Left hindlimb (tissue), 1 donor: Measurements from ENCODE around the gene GTF3C2.
"Not testable (repeated sequence)": the region's sequence is repeated elsewhere in the genome, so short reads cannot be mapped to it uniquely, and the experiment has no call there.

Experiments
- DNase-seq: peaks from one replicate; pipeline ENCODE4 v3.0.0-alpha.2; 2018

GTF3C2 gene

DNA sequence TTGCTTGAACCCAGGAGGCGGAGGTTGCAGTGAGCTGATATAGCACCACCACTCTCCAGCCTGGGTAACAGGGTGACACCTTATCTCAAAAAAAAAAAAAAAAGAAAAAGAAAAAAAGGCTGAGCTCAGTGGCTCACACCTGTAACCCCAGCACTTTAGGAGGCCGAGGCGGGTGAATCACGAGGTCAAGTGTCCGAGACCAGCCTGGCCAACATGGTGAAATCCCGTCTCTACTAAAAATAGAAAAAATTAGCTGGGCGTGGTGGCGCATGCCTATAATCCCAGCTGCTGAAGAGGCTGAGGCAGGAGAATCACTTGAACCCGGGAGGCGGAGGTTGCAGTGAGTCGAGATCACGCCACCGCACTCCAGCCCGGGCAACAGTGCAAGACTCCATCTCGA lies 36.7 kb downstream of the GTF3C2 start:
- DNase-seq, result not testable (repeated sequence)

DNA sequence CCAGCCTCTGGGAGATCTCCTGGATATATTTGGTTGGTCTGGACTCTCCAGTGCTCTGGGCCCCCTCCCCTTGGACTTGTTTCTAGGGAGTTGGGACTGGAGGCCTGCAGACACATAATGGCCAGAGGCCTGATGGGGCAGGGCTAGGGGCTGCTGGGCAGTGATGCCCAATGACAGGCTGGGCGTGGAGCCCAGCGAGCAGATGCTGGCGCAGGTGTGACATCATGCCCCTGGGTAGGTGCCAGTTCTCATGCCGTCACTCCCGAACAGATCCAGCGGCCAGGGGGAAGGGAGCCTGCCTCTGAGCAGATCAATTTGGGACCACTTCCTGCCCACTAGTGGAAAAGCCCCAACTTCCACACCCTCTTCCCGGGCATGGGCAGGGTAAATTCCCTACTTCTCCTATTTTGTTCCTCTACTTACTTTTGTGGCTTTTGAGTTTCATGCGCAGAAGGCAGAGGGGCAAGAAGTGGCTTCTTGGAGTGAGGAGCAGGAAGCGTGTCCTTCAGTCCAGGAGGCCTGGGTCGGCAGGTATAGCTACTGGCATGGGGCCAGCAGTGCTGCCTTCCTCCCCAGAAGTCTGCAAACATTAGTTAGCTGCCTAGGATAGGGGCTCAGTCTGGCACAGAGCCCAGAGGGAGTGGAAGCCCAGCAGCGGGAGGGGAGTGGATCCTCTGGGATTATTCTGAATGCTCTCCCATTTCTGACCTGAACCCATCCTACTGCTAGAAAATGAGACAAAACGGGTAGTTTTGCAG lies 39.7 kb downstream of the GTF3C2 start:
- DNase-seq, result no peak

DNA sequence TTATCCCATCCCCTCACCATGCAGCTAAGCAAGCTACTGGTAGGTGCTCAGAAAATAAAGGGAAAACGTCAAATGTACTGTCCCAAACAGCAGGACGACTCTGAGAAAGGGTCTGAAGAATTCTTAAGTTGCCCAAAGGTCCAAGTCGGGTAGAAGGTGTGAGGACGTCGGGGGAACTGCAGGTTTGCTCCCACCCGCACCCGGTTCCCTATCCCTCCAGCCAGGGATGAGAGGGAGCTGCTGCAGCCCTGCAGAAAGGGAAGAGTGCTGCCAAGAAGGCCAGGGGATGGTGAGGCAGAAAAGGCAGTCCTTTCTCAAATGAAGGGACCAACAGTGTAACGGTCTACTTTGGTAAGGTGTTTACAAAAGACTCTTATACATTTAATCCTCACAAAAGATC lies 41.4 kb downstream of the GTF3C2 start:
- no peak for DNase-seq

DNA sequence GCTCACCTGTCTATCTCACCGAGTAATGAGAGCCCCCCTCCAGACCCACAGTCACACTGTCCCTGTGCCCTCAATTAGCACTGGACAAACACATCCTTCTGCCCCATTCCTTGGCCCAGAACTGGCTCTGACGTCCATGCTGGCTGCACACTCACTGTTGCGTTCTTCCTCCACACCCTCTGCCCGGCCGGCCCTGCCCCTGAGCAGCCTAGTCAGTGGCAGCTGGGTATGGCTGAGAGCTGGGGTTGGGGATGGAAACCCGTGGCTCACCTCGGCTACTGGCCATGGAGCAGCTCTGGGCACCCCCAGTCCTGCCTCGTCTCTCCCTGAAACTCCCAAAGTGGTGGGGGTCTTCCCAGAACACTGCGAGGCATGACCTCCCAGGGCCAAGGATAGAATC lies 41.9 kb downstream of the GTF3C2 start:
- no peak for DNase-seq

DNA sequence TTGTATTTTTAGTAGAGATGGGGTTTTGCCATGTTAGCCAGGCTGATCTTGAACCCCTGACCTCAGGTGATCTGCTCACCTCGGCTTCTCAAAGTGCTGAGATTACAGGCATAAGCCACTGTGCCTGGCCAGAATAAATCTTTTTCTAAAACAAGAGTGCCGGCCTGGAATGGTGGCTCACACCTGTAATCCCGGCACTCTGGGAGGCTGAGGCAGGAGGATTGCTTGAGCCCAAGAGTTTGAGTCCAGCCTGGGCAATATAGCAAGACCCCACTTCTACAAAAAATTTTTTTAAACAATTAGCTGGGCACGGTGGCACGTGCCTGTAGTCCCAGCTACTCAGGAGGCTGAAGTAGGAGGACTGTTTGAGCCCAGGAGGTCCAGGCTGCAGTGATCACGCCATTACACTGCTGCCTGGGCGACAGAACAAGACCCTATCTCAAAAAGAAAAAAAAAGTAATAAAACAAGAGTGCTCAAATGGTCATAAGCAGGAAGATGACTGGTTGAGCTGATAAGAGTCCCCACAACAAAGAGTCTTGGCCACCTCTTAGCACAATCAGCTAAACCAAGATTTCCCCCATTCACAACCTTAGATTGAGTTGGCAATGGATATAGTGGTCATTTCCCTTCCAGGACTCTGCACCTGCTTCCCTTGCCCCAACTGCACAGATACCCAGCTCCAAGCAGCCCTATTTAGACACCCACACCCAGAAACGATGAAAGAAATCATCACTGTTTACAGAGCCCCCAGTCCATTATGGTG lies 42.5 kb downstream of the GTF3C2 start:
- DNase-seq, result no peak

DNA sequence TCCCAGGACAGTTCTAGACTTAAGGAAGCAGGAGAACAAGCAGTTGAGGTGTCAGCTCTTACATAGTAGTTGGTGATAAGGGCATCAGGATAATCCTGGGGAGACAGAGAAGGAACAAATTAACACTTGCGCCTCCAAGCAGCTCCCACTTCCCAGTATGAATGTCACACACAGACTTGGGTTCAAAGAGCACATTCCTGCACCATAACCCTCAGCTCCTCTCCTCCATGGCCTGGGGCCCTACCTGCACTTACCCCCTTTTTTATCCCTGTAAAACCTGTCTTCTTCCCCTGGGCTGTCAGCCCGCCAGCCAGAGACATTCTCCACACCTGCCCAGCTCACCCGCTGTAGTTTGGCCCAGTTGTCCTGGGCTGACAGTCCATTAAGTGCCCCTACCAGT lies 44.4 kb downstream of the GTF3C2 start:
- no peak for DNase-seq

DNA sequence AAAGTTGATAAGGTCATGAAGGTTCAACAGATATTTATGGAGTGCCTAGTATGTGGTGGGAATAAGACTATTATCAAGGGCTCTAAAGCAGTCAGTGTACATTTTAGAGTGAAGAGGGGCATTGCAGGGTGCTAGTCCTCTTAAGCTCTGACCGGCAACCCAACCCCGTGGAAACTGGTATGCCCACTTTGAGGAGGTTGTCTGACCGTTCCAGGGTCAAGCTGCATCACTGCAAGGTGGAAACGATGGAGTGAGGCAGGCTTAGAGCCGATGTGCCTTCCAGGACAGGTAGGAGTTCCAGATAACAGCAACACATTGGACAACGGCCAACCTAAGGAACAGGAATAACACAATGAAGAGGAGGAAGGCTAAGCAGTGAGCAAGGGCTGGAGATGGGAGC lies 46.9 kb downstream of the GTF3C2 start:
- DNase-seq, result no peak

DNA sequence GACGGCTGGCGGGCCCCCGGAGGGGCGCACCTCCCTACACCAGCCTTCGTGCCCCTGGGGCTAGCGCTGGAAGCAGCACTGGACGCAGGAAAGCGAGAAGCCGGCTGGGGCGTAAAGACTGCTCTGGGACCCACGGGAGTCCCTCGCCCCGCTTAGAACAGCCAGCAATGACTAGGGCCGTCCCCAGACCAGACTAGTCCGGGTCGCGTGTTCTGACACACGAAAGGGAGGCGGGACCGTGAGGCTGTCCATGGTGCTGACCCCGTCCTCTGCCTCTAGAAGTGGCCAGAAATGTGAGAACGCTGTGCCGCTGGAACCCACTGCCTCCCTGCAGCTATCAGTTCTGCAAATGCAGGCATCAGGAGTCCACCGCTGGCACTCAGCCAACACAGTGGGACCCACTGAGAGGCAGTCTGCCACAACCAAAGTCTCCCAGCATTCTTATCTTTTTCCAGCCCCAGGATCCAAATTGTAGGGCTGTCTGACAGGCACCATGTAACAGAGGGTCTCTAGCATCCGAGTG lies 48.1 kb downstream of the GTF3C2 start, which contains the start of gene UCN:
Gene UCN (minus strand): TSS at position 87 of the 523 bp plus-strand sequence. CDS start 550 bp downstream, outside the sequence.
- peak; percentile 61 for DNase-seq

DNA sequence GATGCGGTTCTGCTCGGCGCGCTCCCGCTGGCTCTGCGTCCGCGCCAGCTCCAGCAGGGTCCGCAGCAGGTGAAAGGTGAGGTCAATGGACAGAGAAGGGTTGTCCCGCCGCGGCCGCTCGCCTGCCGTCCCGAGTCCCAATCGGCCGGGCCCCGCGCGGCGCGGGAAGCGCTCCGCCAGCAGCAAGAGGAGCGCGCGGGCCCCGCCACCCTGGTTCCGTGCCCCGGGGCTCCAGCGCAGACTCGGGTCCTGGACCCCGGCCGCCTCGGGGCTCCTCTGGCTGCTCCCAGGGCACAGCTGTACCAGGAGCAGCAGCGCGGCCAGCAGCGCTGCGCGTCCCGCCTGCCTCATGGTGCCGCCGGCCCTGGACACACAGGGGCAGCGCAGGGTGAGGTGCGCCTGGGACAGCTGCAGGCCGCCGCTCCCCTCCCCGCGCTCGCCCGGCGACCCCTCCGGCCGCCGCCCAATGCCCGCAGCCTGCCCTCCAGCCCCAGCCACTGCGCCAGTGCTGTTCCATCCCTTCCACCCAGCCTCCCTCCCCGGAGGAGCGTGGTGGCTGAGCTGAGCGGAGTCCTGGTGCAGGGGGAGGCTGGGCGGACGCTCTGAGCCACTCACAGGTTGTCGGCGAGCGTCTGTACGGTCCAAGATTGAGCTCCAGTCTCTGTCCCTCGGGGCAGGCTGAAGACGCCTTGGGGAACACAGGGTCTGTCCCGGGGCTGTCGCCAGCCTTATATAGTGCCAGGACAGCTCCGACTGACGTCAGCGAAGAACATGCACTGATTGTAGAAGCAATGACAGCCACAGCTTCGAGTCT lies 48.8 kb downstream of the GTF3C2 start:
- no peak for DNase-seq

DNA sequence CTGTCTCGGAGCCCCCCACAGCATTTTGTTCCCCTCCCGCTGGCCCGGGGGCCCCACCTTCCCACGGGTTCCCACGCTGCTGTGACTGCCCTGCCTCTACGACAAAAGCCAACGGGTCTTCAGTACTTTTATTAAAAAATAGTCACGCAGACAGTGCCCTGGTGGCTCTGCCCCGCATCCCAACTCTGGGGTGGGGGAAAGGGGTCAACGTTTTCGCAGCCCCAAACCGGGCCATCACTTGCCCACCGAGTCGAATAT lies 49.3 kb downstream of the GTF3C2 start:
- no peak for DNase-seq

DNA sequence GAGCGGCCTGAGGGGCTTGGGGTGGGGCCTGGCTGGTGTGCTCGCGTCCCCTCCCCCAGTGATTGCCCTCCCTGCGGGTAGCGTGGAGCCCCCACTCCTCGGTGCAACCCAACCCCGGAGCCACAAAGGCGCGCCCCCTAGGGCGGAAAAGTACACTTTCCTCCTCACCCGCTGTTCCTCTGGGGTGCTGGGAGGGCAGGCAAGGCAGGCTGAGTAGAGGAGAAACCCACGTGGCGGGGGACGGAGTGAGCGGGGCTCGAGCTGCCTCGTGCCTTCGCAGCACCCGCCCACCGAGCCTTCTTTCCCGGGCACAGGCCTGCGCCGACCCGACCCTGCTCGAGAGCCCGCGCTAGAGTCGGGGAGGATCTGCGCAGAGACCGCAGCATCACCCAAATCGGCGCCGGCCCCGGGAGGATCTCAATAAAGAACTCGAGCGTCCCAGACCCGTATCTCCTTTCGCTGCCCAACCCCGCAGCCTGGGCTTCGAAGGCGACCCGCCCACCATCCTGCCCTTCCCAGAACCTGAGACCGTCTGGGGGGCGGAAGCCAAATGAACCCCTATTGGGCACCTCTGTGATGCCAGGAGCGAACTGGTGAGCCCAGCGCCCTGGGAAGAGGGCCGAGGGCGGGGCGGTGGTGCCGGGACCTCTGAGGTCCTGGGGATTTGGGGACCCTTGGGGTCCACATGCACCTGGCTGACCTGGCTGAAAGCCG lies 49.8 kb downstream of the GTF3C2 start:
- no peak for DNase-seq

DNA sequence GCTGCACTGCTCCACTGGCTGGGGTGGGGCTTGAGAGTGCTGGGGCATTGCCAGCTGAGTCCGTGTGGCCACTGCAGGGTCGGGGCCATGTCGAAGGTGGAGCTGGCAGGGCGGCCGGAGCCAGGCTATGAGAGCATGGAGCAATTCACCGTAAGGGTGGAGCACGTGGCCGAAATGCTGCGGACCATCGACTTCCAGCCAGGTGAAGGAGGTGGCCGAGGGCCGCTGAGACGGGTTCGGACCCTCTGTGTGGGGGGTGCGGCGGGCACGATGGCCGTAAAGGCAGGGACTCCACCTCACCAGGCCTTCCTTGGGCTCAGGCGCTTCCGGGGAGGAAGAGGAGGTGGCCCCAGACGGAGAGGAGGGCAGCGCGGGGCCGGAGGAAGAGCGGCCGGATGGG lies 50.4 kb downstream of the GTF3C2 start:
- no peak for DNase-seq

DNA sequence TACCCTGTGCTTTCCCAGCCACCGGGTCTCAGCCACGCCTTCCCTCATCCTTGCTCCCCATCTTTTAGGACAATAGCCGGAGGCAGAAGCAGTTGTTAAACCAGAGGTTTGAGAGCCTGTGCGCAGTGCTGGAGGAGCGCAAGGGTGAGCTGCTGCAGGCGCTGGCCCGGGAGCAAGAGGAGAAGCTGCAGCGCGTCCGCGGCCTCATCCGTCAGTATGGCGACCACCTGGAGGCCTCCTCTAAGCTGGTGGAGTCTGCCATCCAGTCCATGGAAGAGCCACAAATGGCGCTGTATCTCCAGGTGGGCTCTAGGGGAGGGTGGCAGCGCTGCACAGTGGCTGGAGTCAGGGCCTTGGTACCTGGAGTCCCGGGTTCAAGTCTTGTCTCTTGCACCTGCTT lies 51.0 kb downstream of the GTF3C2 start:
- DNase-seq, result no peak

DNA sequence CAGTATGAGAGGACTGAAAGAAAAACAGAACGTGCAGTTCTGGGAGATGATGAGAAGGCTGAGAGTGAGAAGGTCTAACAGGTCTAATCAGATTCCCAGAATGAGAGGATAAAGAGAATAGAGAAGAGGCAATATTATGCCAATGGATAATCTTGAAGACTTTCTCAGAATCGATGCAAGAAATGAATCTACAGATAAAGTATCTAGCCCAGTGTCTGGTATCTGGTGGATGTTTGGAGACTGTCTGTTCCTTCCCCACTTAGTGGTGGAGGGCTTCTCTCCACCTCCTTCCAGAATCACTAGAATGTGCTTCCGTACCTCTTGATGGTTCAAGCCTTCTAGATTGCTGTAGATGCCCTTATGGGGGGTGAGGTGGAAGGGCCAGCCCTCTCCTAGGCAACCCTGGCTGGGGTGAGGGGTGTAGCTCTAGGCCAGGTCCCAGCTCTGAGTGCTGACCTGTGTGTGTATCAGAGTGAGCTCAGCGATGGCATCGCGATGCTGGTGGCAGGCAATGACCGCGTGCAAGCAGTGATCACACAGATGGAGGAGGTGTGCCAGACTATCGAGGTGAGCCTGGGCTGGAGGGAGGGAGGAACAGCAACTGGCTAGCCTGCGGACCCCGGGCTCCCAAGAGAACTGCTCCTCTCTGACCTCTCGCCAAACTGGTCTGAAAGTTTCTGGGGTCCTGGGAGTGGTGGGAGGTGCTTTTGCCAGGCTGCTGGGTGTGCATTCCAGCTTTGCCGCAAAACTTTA lies 51.9 kb downstream of the GTF3C2 start:
- no peak for DNase-seq

DNA sequence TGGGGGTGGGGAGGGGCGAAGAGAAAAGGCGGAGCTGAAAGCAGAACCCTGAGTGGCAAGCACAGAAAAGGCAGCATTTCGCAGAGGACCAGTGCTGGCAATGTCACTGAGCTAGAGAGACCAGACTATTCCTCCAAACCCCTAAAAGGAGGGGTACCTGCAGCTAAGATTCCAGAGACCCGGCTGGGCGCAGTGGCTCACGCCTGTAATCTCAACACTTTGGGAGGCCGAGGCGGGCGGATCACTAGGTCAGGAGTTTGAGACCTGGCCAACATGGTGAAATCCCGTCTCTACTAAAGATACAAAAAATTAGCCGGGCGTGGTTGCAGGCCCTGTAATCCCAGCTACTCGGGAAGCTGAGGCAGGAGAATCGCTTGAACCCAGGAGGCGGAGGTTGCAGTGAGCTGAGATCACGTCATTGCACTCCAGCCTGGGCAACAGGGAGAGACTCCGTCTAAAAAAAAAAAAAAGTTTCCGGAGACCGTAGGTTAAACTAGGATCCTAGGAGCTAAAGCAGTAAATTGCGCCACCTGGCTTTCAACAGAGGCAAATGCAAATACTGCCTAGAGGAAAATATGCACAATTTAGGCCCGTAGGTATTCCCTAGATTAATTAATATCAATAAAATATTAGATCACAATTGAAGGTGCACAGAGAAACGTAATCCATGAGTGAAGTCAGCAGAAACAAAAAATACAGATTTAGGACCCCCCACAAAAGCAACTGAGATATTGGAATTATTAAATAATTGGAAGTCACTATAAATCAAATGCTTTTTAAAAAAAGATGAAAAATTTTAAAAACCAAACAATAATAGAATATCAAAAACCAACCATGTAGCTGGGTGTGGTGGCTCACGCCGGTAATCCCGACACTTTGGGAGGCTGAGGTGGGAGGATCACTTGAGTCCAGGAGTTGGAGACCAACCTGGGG lies 53.2 kb downstream of the GTF3C2 start:
- DNase-seq, result no peak

DNA sequence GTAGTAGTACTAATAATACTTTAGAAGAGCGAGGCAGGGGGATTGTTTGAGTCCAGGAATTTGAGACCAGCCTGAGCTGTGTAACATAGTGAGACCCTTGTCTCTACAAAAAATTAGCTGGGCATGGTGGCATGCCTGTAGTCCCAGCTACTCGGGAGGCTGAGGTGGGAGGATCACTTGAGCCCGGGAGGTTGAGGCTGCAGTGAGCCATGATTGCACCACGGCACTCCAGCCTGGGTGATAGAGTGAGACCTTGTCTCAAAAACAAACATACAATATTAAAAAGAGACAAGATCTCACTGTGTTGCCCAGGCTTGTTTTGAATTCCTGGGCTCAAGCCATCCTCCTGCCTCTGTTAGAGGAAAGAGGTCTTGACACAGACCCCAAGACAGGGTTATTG lies 56.0 kb downstream of the GTF3C2 start:
- not testable (repeated sequence) for DNase-seq

DNA sequence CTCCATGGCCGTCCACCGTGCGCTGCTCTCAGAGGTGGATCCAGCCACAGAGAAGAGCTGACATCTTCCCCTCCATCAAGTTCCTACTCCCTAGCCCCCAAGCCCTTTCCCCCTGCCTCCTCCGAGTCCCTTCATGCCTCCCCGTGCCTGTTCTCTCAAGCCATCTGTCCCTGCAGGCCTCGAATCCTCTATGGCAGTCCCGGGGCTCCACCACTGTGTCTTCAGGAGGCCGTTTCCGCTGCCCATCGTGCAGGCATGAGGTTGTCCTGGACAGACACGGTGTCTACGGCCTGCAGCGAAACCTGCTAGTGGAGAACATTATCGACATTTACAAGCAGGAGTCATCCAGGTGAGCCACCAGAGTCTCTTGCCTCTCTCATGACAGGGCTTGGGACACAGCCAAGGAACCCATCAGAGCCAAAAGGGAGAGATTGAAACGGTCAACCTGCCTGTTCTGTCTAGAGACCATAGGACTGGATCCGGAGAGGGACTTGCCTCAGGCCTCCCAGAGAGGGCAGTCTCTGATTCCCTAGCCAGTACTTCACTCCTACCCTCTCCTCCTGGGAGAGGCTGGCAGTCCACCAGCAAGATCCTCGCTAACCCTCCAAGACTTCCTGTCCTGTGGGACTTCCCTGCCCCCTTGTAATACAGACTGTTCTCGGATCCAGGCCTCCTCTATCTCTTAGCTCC lies 58.0 kb downstream of the GTF3C2 start:
- no peak for DNase-seq

DNA sequence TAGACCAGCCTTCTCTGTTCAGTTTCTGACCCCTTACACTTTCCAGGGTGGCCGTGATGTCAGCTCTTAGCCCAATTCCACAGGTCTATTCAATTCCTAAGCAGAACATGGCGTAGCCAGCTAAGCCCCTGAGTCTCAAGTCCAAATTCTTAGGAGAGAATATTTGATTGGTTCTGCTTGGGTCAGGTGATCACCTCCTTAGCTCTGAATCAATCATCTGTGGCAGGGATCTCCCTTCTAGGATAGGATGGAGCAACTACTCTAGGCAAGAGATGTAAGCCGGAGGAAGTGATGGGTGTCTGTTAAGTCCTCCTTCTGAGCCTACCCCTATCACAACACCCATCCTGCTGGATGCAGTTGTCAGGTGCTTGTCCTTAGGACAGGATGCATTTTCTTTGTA lies 59.4 kb downstream of the GTF3C2 start:
- DNase-seq, result no peak

DNA sequence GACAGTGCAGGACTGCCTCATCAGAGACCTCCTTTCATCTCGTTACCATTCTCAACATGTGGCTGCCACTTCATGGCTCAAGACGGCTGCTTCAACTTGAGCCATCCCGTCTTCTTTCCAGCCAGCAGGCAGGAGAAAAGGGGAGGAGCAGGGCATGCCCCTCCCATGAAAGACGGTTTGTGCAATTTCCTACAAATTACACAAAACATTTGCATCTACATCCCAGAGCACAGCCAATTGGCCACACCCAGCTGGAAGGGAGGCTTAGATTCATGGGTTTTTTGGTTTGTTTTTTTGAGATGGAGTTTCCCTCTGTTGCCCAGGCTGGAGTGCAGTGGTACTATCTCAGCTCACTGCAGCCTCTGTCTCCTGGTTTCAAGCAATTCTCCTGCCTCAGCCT lies 60.1 kb downstream of the GTF3C2 start:
- no peak for DNase-seq

DNA sequence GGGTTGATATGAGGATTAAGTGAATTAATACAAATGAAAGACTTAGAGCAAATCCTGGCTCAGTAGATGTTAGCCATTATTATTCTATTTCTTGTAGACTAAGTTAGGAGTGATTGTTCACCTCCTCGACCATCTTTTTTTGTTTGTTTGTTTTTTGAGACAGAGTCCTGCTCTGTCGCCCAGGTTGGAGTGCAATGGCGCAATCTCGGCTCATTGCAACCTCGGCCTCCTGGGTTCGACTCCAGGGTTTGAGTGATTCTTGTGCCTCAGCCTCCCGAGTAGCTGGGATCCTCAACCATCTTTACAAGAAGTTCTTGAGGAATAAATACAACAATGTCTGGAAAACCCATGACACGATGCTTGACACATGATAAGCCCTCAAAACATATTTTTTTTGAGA lies 61.6 kb downstream of the GTF3C2 start:
- DNase-seq, result no peak
